Activated CD8-positive, alpha-beta memory T cell treated with anti-CD3 and anti-CD28 coated beads, Interleukin-2, amount 50 U/mL, for 24 hours (primary cell): ENCODE measurements around the gene NR2F6.
"Not testable (repeated sequence)": the region's sequence is repeated elsewhere in the genome, so short reads cannot be mapped to it uniquely, and the experiment has no call there.

Experiments used
- DNase-seq: peaks from one replicate; pipeline ENCODE4 v3.0.0-alpha.2; 2020; ENCODE audit errors: extremely low read depth

The NR2F6 gene

GRCh38 chr19:17211547-17212446 is 33.9 kb downstream of the NR2F6 start:
- DNase-seq: no peak

- no peak for DNase-seq
Observed at GRCh38 chr19:17210296-17210695, 35.4 kb downstream of the NR2F6 start.

GRCh38 chr19:17209126-17210036 is 36.3 kb downstream of the NR2F6 start:
- DNase-seq: no peak

- DNase-seq: no peak
Observed at GRCh38 chr19:17206736-17207581, 38.8 kb downstream of the NR2F6 start.

GRCh38 chr19:17205237-17206140 is 40.2 kb downstream of the NR2F6 start:
- DNase-seq: no peak

- no peak for DNase-seq
Observed at GRCh38 chr19:17202713-17203112, 43.0 kb downstream of the NR2F6 start.

GRCh38 chr19:17202249-17202648 is 43.5 kb downstream of the NR2F6 start:
- DNase-seq: no peak

GRCh38 chr19:17200408-17201079 is 45.2 kb downstream of the NR2F6 start:
- DNase-seq: no peak

- no peak for DNase-seq
Observed at GRCh38 chr19:17197666-17198065, 48.1 kb downstream of the NR2F6 start.

GRCh38 chr19:17196610-17197009 is 49.1 kb downstream of the NR2F6 start:
- DNase-seq: no peak

GRCh38 chr19:17195106-17195505 is 50.6 kb downstream of the NR2F6 start:
- DNase-seq: no peak

- DNase-seq: no peak
Observed at GRCh38 chr19:17194608-17195007, 51.1 kb downstream of the NR2F6 start.

GRCh38 chr19:17192751-17193150 is 53.0 kb downstream of the NR2F6 start:
- no peak for DNase-seq

GRCh38 chr19:17191736-17192135 is 54.0 kb downstream of the NR2F6 start:
- not testable (repeated sequence) for DNase-seq

- DNase-seq: no peak
Observed at GRCh38 chr19:17185590-17185989, 60.1 kb downstream of the NR2F6 start.

GRCh38 chr19:17184371-17184841 is 61.3 kb downstream of the NR2F6 start:
- no peak for DNase-seq

- DNase-seq: no peak
Observed at GRCh38 chr19:17183858-17184321, 61.8 kb downstream of the NR2F6 start.

- no peak for DNase-seq
Observed at GRCh38 chr19:17183271-17183761, 62.4 kb downstream of the NR2F6 start.
